ENCODE measurements around the gene PCBP1. TPM values are rescaled to one million over a fixed set of nuclear protein-coding genes. Genes with fewer than 3 reads are reported as not detected.

PCBP1 gene
- total RNA-seq, 4 donors from 2014 or later: 189 to 236 (median 222) TPM

DNA sequence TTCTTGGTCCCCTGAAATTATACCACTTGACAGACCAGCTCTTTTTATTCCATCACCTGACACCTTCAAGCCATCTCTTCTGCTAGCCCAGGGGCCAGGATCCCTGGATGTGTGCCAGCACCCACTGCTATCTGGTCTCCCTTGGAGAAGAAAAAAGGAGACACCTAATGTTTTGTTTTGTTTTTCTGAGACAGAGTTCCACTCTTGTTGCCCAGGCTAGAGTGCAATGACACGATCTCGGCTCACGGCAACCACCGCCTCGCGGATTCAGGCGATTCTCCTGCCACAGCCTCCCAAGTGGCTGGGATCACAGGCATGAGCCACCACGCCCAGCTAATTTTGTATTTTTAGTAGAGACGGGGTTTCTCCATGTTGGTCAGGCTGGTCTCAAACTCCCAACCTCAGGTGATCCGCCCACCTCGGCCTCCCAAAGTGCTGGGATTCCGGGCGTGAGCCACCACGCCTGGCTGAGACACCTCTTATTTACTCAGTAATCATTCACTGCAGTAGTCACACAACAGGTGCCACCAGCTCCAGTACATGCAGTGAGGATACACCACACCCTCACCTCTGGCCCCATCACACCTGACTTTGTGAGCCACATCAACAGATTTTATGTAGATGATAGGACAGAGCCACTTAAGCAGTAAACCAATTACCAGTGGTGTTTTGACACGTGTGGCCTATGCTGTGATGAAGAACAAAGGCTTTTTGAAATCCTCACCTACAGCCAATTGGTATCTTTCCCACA, 42.8 kb upstream of the PCBP1 start:
- Histone ChIP-seq H3K27me3 (no peaks in the 10 kb centered on the region), H3K36me3 (peaks cover 10% of the 10 kb centered on the region), H3K4me3 (no peak overlapping the region), H3K9me3 (no peaks in the 10 kb centered on the region), H3K27ac (no peak overlapping the region), H3K4me1 (peaks cover 31% of the 10 kb centered on the region)
- TF ChIP-seq EP300 (IDR thresholded peaks at IDR 0.05) (no peak), POLR2AphosphoS5 (IDR thresholded peaks at IDR 0.05) (no peak), POLR2A (IDR thresholded peaks at IDR 0.05) (no peak)
- TF ChIP-seq, protein P1, sequence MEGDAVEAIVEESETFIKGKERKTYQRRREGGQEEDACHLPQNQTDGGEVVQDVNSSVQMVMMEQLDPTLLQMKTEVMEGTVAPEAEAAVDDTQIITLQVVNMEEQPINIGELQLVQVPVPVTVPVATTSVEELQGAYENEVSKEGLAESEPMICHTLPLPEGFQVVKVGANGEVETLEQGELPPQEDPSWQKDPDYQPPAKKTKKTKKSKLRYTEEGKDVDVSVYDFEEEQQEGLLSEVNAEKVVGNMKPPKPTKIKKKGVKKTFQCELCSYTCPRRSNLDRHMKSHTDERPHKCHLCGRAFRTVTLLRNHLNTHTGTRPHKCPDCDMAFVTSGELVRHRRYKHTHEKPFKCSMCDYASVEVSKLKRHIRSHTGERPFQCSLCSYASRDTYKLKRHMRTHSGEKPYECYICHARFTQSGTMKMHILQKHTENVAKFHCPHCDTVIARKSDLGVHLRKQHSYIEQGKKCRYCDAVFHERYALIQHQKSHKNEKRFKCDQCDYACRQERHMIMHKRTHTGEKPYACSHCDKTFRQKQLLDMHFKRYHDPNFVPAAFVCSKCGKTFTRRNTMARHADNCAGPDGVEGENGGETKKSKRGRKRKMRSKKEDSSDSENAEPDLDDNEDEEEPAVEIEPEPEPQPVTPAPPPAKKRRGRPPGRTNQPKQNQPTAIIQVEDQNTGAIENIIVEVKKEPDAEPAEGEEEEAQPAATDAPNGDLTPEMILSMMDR (IDR thresholded peaks at IDR 0.05): no peak
- no peak for DNase-seq (ENCODE audit: low spot score in 2 of 2)
- WGBS: 87% methylated on average over 15 of the region's 15 CpGs

DNA sequence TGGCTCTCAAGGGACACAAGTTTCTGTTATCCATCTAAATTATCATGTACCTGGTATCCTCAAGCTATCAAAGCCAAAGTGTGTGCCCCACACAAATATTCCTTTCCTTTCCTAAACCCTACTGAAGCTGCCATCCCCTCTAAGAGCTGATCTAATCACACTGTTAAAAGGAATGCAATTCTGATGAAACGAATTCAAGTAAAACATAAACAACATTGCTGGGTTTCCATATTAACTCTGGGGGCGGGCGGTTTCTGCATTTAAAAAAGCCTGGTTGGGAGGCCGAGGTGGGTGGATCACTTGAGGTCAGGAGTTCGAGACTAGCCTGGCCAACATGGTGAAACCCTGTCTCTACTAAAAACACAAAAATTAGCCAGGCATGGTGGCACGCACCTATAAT, 41.9 kb upstream of the PCBP1 start:
- Histone ChIP-seq H3K4me1 (peaks cover 32% of the 10 kb centered on the region), H3K36me3 (peaks cover 20% of the 10 kb centered on the region), H3K9me3 (no peaks in the 10 kb centered on the region), H3K27ac (peak overlapping the region; percentile 27), H3K4me3 (no peak overlapping the region), H3K27me3 (no peaks in the 10 kb centered on the region)
- WGBS: 92% methylated on average over 6 of the region's 6 CpGs
- TF ChIP-seq POLR2AphosphoS5 (IDR thresholded peaks at IDR 0.05) (no peak), EP300 (IDR thresholded peaks at IDR 0.05) (no peak), POLR2A (IDR thresholded peaks at IDR 0.05) (no peak)
- TF ChIP-seq, protein P1 (IDR thresholded peaks at IDR 0.05): no peak
- no peak for DNase-seq (ENCODE audit: low spot score in 2 of 2)

DNA sequence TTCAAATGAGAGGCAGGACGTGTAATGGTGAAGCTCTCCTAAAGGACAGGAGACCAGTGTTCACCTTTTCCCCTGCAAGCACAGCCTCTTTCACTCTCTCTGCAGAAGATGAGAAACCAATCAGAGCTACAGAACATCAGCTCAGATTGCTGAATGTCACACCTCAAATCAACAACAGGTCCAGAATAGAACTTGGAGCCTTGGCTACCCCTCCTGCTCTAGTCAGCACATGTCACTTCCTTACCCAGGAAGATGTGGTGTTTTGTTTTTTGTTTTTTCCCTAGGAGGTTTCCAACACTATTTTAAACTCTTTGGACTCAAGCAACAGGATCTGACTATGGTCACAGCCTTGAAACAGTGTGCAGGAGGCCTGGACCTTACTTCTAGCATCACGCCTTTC, 41.3 kb upstream of the PCBP1 start:
- peak overlapping the region; percentile 27 for H3K27ac ChIP-seq
- TF ChIP-seq EP300 (IDR thresholded peaks at IDR 0.05) (no peak), POLR2A (IDR thresholded peaks at IDR 0.05) (no peak), POLR2AphosphoS5 (IDR thresholded peaks at IDR 0.05) (no peak)
- TF ChIP-seq, protein P1 (IDR thresholded peaks at IDR 0.05): no peak
- H3K27me3 ChIP-seq: no peaks in the 10 kb centered on the region
- no peak for DNase-seq (ENCODE audit: low spot score in 2 of 2)
- peaks cover 32% of the 10 kb centered on the region for H3K4me1 ChIP-seq
- H3K9me3 ChIP-seq: no peaks in the 10 kb centered on the region
- WGBS: 76% methylated on average over 2 of the region's 2 CpGs
- H3K36me3 ChIP-seq: peaks cover 25% of the 10 kb centered on the region
- no peak overlapping the region for H3K4me3 ChIP-seq

DNA sequence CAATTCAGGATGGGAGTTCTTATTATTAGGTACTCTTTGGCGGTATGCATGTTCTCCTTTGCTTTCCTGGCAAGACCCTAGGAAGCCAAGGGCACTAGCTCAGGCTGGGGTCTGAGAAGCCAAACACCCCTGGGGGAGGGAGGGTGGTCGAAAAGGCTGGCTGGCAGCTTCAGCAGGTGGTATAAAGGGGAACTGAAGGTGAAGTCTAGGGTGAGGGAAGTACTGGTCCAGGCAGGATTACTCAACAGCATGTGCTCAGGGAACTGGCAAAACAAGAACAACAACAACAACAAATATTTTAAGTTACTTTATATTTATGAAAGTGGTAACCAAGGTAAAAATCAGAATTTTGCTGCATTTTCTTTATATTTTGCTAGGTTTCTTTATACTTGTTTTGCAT, 40.7 kb upstream of the PCBP1 start:
- Histone ChIP-seq H3K27me3 (no peaks in the 10 kb centered on the region), H3K36me3 (peaks cover 31% of the 10 kb centered on the region), H3K27ac (peak overlapping the region; percentile 27), H3K4me3 (no peak overlapping the region), H3K9me3 (no peaks in the 10 kb centered on the region), H3K4me1 (peaks cover 32% of the 10 kb centered on the region)
- TF ChIP-seq, protein P1 (IDR thresholded peaks at IDR 0.05): peak in 1 of 2 donors; percentile 8
- TF ChIP-seq POLR2AphosphoS5 (IDR thresholded peaks at IDR 0.05) (no peak), POLR2A (IDR thresholded peaks at IDR 0.05) (no peak)
- no peak for DNase-seq (ENCODE audit: low spot score in 2 of 2)
- WGBS: 56% methylated on average over 2 of the region's 2 CpGs

DNA sequence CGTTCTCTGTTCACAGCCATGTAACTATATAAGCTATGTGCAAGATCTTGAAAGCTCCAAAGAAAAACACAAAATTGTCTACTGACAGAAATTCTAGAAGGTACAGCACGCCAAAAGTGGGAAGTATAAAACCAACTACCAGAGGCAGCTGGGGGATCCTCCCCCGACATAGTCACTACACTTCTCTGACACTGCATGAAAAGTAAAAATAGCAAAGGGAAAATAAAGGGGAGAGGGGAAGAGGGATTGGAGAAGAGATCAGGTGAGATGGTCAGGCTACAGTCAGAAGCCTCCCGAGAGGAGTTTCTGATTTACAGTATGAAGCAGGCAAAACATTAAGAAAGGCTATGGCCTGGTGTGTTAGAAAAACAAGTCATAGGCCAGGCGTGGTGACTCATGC, 39.8 kb upstream of the PCBP1 start:
- 80% methylated on average over 5 of the region's 5 CpGs for WGBS
- Histone ChIP-seq H3K27ac (peak overlapping the region; percentile 5), H3K4me3 (no peak overlapping the region), H3K4me1 (peaks cover 32% of the 10 kb centered on the region), H3K9me3 (no peaks in the 10 kb centered on the region), H3K27me3 (no peaks in the 10 kb centered on the region), H3K36me3 (peaks cover 37% of the 10 kb centered on the region)
- DNase-seq (ENCODE audit: low spot score in 2 of 2): no peak
- TF ChIP-seq POLR2A (IDR thresholded peaks at IDR 0.05) (no peak), POLR2AphosphoS5 (IDR thresholded peaks at IDR 0.05) (no peak), EP300 (IDR thresholded peaks at IDR 0.05) (no peak)
- TF ChIP-seq, protein P1 (IDR thresholded peaks at IDR 0.05): no peak
